Motor neuron (in vitro differentiated cells): ENCODE measurements around the gene MYL12A. TPM values are rescaled to one million over a fixed set of nuclear protein-coding genes. Genes with fewer than 3 reads are reported as not detected.
A peak's percentile ranks its signal among the peaks of the same experiment; 100 is the strongest.
"Not testable (repeated sequence)": the region's sequence is repeated elsewhere in the genome, so short reads cannot be mapped to it uniquely, and the experiment has no call there.

Experiments
- ATAC-seq, 8 experiments: fragments of 200-7000 bp; cut with Tn5 transposase; replicated peaks in 6 of 8; 2 replicates each; pipeline ENCODE4 v1.8.0; 2021; ENCODE audit warnings: mild to moderate bottlenecking in 8 of 8, moderate library complexity in 8 of 8
- H3K27ac ChIP-seq, 2 donors: fragments of 250-450 bp; sonication (Bioruptor Pico); 2 replicates each; pipeline ENCODE4 v1.9.0; 2021; ENCODE audit warnings: antibody characterized with exemption in 2 of 2, mild to moderate bottlenecking in 2 of 2, moderate library complexity in 1 of 2
- H3K4me1 ChIP-seq, 2 donors: fragments of 250-450 bp; sonication (Bioruptor Pico); replicated peaks in 1 of 2; 2 replicates each; pipeline ENCODE4 v1.6.1; 2021; ENCODE audit warnings: antibody characterized with exemption in 2 of 2, mild to moderate bottlenecking in 2 of 2, moderate library complexity in 1 of 2
- H3K4me3 ChIP-seq, 5 donors: fragments of 250-450 bp; sonication (Bioruptor Pico); 2 replicates each; pipeline ENCODE4 v1.9.0; 2021; ENCODE audit warnings: antibody characterized with exemption in 5 of 5, mild to moderate bottlenecking in 5 of 5, moderate library complexity in 4 of 5
- WGBS, 10 experiments: fragments of 450-650 bp; shearing (Covaris generic); methylation state at CpG; one replicate each; pipeline ENCODE4 v1.0.0; 2022; 5-methylcytosine and 5-hydroxymethylcytosine counted together
- in situ Hi-C, 9 experiments: fragments of 400-800 bp; cut with MboI; loops; one replicate each; pipeline ENCODE4 v1.15.0; 2021; ENCODE audit warnings: low sequenced_read_pairs in 9 of 9, low pct_unique_long_range_greater_than_20kb in 2 of 9; ENCODE audit not compliant: unreplicated experiment in 9 of 9
- total RNA-seq, 8 experiments: library from RNA; unstranded; fragments of 300-600 nt; gene quantifications; 2 replicates each; pipeline versions ENCODE4 v1.2.3 to v1.2.4, GENCODE V29; 2022

The MYL12A gene
- total RNA-seq, 8 experiments from 2014 or later = 38.2 to 364 (median 145) TPM

GRCh38 chr18:3264362-3264761, 16.8 kb downstream of the MYL12A start:
- ATAC-seq = no peak

DNA sequence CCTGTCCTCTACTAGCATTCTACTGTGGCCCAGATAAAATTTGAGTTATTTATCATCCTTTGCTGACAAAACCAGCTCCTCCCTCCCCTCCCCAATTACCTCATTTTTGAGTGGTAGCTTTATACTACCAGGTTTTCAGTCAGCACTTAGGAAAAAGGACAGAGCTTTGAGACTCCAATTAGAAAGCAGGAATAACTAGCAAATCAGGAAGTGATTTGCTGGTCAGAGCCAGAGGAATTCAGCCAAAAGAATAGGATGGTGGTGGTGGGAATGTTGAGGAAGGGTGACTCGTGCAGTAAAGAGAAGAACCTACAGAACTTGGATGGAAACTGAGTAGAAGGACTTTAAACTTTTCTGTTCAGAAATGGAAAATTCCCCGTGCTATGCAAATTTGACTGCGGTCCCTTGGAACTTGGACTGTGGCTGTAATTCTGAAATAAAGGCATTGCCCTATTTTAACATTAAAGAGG, 18.0 kb downstream of the MYL12A start:
- in situ Hi-C loops = no loop called here
- H3K4me3 ChIP-seq = no peak overlapping the region
- no peak for ATAC-seq
- 43 to 100% (median 73%) methylated on average over 1 to 3 of the region's 3 CpGs; no CpG with 5 or more reads in 2 of the 10 experiments for WGBS, 10 experiments
- H3K4me1 ChIP-seq = peaks cover 8 to 20% of the 10 kb centered on the region in 2 donors
- H3K27ac ChIP-seq = no peak overlapping the region

More at GRCh38 chr18:3264362-3264761, 16.8 kb downstream of the MYL12A start:
- Histone ChIP-seq H3K27ac (no peak overlapping the region), H3K4me3 (no peak overlapping the region), H3K4me1 (peaks cover 14 to 21% of the 10 kb centered on the region in 2 donors)
- in situ Hi-C loops = no loop called here
- 0 to 100% (median 91%) methylated on average over 1 to 2 of the region's 2 CpGs; no CpG with 5 or more reads in 6 of the 10 experiments for WGBS, 10 experiments

GRCh38 chr18:3266062-3266608, 18.5 kb downstream of the MYL12A start:
- ATAC-seq = no peak
- H3K4me1 ChIP-seq = peaks cover 5 to 16% of the 10 kb centered on the region in 2 donors
- in situ Hi-C loops = no loop called here
- no peak overlapping the region for H3K4me3 ChIP-seq
- H3K27ac ChIP-seq = no peak overlapping the region
- WGBS, 10 experiments = 0 to 100% (median 42%) methylated on average over 1 to 5 of the region's 7 CpGs

GRCh38 chr18:3268306-3268705, 20.7 kb downstream of the MYL12A start:
- in situ Hi-C loops = no loop called here
- peaks cover 5 to 11% of the 10 kb centered on the region in 2 donors for H3K4me1 ChIP-seq
- no peak overlapping the region for H3K4me3 ChIP-seq
- no peak overlapping the region for H3K27ac ChIP-seq
- no peak for ATAC-seq

DNA sequence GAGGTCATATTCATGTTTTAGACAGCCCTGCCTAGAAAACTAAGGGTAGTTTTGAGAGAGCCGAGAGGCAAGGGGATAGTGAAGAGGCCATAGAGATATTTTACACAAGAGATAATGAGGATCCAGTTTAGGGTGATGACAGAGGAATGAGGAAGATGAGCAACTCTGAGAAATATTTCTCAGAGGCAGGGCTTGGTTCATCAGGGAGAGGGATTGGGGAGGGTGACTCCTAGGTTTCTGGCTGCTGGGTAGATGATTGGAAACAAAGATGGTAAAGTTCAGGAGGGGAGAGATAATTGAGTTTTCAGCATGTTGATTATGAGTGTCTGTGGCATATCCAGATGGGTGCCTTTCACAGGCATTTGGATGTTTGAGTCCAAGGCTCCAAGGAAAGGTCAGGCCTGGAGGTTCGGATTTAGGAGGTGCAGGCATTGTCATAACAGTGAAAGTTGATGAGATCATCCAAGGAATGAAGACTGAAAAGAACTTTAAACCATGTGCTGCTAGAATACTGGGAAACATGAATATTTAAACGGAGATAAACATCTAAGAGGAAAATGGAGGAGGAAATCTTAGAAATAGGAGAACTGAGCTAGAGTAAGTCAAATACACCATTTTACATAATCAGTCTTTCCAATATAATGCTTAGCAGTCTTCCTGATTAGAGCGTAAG, 21.8 kb downstream of the MYL12A start:
- peak in 3 of 8 experiments; percentile 74 to 80 (median 78) for ATAC-seq
- H3K4me1 ChIP-seq = peaks cover 0 to 2% of the 10 kb centered on the region in 2 donors
- in situ Hi-C loops = no loop called here
- no peak overlapping the region for H3K27ac ChIP-seq
- H3K4me3 ChIP-seq = no peak overlapping the region
- 26 to 100% (median 96%) methylated on average over 1 to 4 of the region's 4 CpGs for WGBS, 10 experiments

- 94 to 100% (median 100%) methylated on average over 1 of the region's 1 CpG for WGBS, 10 experiments
- H3K4me3 ChIP-seq = no peak overlapping the region
- in situ Hi-C loops = loop anchor here in 1 of 9 experiments (10.0 kb wide), 1 partner anchor 395 kb away; no protein-coding TSS in a partner anchor
- no peak overlapping the region for H3K27ac ChIP-seq
- H3K4me1 ChIP-seq = no peaks in the 10 kb centered on the region
- no peak for ATAC-seq
These were observed 22.3 kb downstream of the MYL12A start for GRCh38 chr18:3269914-3270299.

GRCh38 chr18:3273042-3273441, 25.4 kb downstream of the MYL12A start:
- in situ Hi-C loops = loop anchor here in 1 of 9 experiments (10.0 kb wide), 1 partner anchor 392 kb away; no protein-coding TSS in a partner anchor

DNA sequence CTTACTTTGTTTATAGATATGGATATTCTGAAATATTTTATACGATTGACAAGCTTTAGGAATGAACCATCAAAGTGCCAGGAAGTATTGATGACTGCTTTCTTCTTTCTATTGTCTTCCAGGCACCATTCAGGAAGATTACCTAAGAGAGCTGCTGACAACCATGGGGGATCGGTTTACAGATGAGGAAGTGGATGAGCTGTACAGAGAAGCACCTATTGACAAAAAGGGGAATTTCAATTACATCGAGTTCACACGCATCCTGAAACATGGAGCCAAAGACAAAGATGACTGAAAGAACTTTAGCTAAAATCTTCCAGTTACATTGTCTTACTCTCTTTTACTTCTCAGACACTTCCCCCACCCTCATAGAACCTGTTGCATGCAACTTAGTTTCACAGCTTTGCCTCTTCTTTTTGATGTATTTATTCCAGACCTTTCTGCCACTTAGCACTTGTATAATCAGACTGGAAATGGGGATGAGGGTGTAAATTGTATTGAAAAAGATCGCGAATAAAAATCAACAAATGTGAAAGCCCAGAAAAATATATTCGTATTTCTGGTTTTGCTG, 30.1 kb downstream of the MYL12A start:
- WGBS, 10 experiments = 74 to 98% (median 91%) methylated on average over 2 to 7 of the region's 7 CpGs
- ATAC-seq, H3K4me1 ChIP-seq, H3K27ac ChIP-seq, H3K4me3 ChIP-seq: not testable (repeated sequence)
- in situ Hi-C loops = loop anchor here in 7 of 9 experiments (5.0 to 25.0 kb wide), 6 partner anchors 160 to 585 kb away; no protein-coding TSS in a partner anchor

More at GRCh38 chr18:3273042-3273441, 25.4 kb downstream of the MYL12A start:
- Histone ChIP-seq H3K4me1 (peaks cover 0 to under 1% of the 10 kb centered on the region in 2 donors), H3K27ac (no peak overlapping the region), H3K4me3 (no peak overlapping the region)
- ATAC-seq = no peak
- WGBS, 10 experiments = 0 to 100% (median 67%) methylated on average over 1 to 3 of the region's 3 CpGs; no CpG with 5 or more reads in 3 of the 10 experiments

- no peak overlapping the region for H3K4me3 ChIP-seq
- in situ Hi-C loops = loop anchor here (5.0 to 25.0 kb wide), 8 partner anchors 158 to 583 kb away; no protein-coding TSS in a partner anchor
- WGBS, 10 experiments = 0 to 77% (median 45%) methylated on average over 1 to 12 of the region's 14 CpGs
- ATAC-seq = peak in 3 of 8 experiments; percentile 55 to 59 (median 57)
- H3K27ac ChIP-seq = no peak overlapping the region
- H3K4me1 ChIP-seq = peaks cover 5 to 6% of the 10 kb centered on the region in 2 donors
These were observed 31.9 kb downstream of the MYL12A start for GRCh38 chr18:3279201-3280185.

- peak; percentile 72 to 87 (median 79) for ATAC-seq
- H3K4me1 ChIP-seq = peaks cover 5 to 6% of the 10 kb centered on the region in 2 donors
- no peak overlapping the region for H3K27ac ChIP-seq
- WGBS, 10 experiments = 0 to 89% (median 25%) methylated on average over 1 to 2 of the region's 2 CpGs
- no peak overlapping the region for H3K4me3 ChIP-seq
- in situ Hi-C loops = loop anchor here (10.0 to 25.0 kb wide), 7 partner anchors 156 to 581 kb away; no protein-coding TSS in a partner anchor
These were observed 34.1 kb downstream of the MYL12A start for GRCh38 chr18:3281456-3282400.

GRCh38 chr18:3283253-3283863, 35.8 kb downstream of the MYL12A start:
- Histone ChIP-seq H3K4me1 (peaks cover 2 to 5% of the 10 kb centered on the region in 2 donors), H3K4me3 (no peak overlapping the region), H3K27ac (no peak overlapping the region)
- in situ Hi-C loops = loop anchor here (10.0 to 25.0 kb wide), 7 partner anchors 154 to 579 kb away; no protein-coding TSS in a partner anchor
- WGBS, 10 experiments = 0 to 100% (median 82%) methylated on average over 1 to 9 of the region's 10 CpGs; no CpG with 5 or more reads in 1 of the 10 experiments
- no peak for ATAC-seq
